Hematopoietic multipotent progenitor cell treated with erythropoietin and hydrocortisone succinate and interleukin-3 and kit ligand, for 17 days (in vitro differentiated cells): ENCODE results near the gene ASB2.

Experiments
- DNase-seq: peaks from one replicate; pipeline ENCODE4 v3.0.0-alpha.2; 2015; ENCODE audit warnings: low spot score

The ASB2 gene

GRCh38 chr14:93946541-93947090 lies 29.8 kb downstream of the ASB2 start:
- DNase-seq = no peak

GRCh38 chr14:93946104-93946503 lies 30.3 kb downstream of the ASB2 start:
- no peak for DNase-seq

- DNase-seq = no peak
These were observed 31.3 kb downstream of the ASB2 start for GRCh38 chr14:93945070-93945399.

- DNase-seq = no peak
These were observed 31.9 kb downstream of the ASB2 start for GRCh38 chr14:93944348-93945069.

- DNase-seq = no peak
These were observed 32.4 kb downstream of the ASB2 start for GRCh38 chr14:93943930-93944329.

GRCh38 chr14:93943052-93943451 lies 33.3 kb downstream of the ASB2 start:
- DNase-seq = no peak

- no peak for DNase-seq
These were observed 35.0 kb downstream of the ASB2 start for GRCh38 chr14:93941293-93941910.

- DNase-seq = no peak
These were observed 35.9 kb downstream of the ASB2 start for GRCh38 chr14:93940437-93940836.

- peak; percentile 57 for DNase-seq
These were observed 36.8 kb downstream of the ASB2 start for GRCh38 chr14:93939304-93940229.

- DNase-seq = no peak
These were observed 37.5 kb downstream of the ASB2 start for GRCh38 chr14:93938751-93939303.

GRCh38 chr14:93937519-93937918 lies 38.9 kb downstream of the ASB2 start:
- DNase-seq = no peak

GRCh38 chr14:93936926-93937325 lies 39.4 kb downstream of the ASB2 start:
- DNase-seq = no peak

- no peak for DNase-seq
These were observed 40.1 kb downstream of the ASB2 start for GRCh38 chr14:93936245-93936644.

- no peak for DNase-seq
These were observed 41.2 kb downstream of the ASB2 start for GRCh38 chr14:93935213-93935612.

GRCh38 chr14:93932642-93933041 lies 43.7 kb downstream of the ASB2 start:
- no peak for DNase-seq

GRCh38 chr14:93930989-93931307 lies 45.4 kb downstream of the ASB2 start:
- no peak for DNase-seq

- no peak for DNase-seq
These were observed 45.9 kb downstream of the ASB2 start for GRCh38 chr14:93930296-93930988.

GRCh38 chr14:93929657-93930056 lies 46.7 kb downstream of the ASB2 start:
- no peak for DNase-seq

GRCh38 chr14:93929048-93929535 lies 47.3 kb downstream of the ASB2 start:
- DNase-seq = no peak

GRCh38 chr14:93928184-93929047 lies 48.0 kb downstream of the ASB2 start:
- DNase-seq = no peak

GRCh38 chr14:93927800-93928145 lies 48.6 kb downstream of the ASB2 start:
- no peak for DNase-seq
